A673 (cell line): Measurements from ENCODE around the gene MTFR1L. TPM values are rescaled to one million over a fixed set of nuclear protein-coding genes. Genes with fewer than 3 reads are reported as not detected.
A peak's percentile ranks its signal among the peaks of the same experiment; 100 is the strongest.

ENCODE experiments used
- BruUV-seq: library from RNA; stranded (reverse); fragments of 400-500 nt; replicated peaks from 2 replicates; lab custom pipeline; 2021; lab: Mats Ljungman, UMichigan
- CTCF ChIA-PET: fragments of 300-600 bp; sonication (Branson Sonifier 250); formaldehyde crosslinking; loops from one replicate; lab custom pipeline; 2022; ENCODE audit warnings: antibody characterized with exemption; lab: Charles Lee
- POLR2A ChIA-PET: fragments of 300-600 bp; sonication (Branson Sonifier 250); formaldehyde crosslinking; loops from one replicate; lab custom pipeline; 2022; ENCODE audit warnings: antibody characterized with exemption; ENCODE audit not compliant: low non-redundant PET; lab: Charles Lee
- DNase-seq: peaks from one replicate; pipeline ENCODE4 v3.0.0-alpha.2; 2015; ENCODE audit warnings: low spot score
- H3K27ac ChIP-seq: fragments of 200-600 bp; sonication (generic); 2 replicates; pipeline ENCODE4 v1.5.1; 2016; ENCODE audit warnings: mixed run types, low read depth, mild to moderate bottlenecking, mixed read lengths, antibody characterized with exemption, low read length; ENCODE audit not compliant: poor library complexity, severe bottlenecking
- H3K27me3 ChIP-seq: fragments of 200-600 bp; sonication (generic); replicated peaks from 2 replicates; pipeline ENCODE4 v1.6.1; 2017; ENCODE audit warnings: mixed run types, low read depth, mild to moderate bottlenecking, mixed read lengths, antibody characterized with exemption, low read length; ENCODE audit not compliant: insufficient read depth, poor library complexity
- H3K36me3 ChIP-seq: fragments of 200-600 bp; sonication (generic); 2 replicates; pipeline ENCODE4 v1.6.1; 2016; ENCODE audit warnings: mixed run types, mild to moderate bottlenecking, mixed read lengths, antibody characterized with exemption, low read length; ENCODE audit not compliant: insufficient read depth, poor library complexity, severe bottlenecking
- H3K4me1 ChIP-seq: fragments of 200-600 bp; sonication (generic); 2 replicates; pipeline ENCODE4 v1.6.1; 2017; ENCODE audit warnings: mixed run types, mild to moderate bottlenecking, mixed read lengths, antibody characterized with exemption, low read length; ENCODE audit not compliant: insufficient read depth, poor library complexity, severe bottlenecking
- H3K4me3 ChIP-seq: fragments of 200-600 bp; sonication (generic); 2 replicates; pipeline ENCODE4 v1.5.1; 2016; ENCODE audit warnings: low read depth, mixed run types, mild to moderate bottlenecking, mixed read lengths, low read length; ENCODE audit not compliant: poor library complexity, severe bottlenecking
- H3K9me3 ChIP-seq: fragments of 200-600 bp; sonication (generic); 2 replicates; pipeline ENCODE4 v1.6.1; 2016; ENCODE audit warnings: mixed run types, low read depth, mild to moderate bottlenecking, mixed read lengths, antibody characterized with exemption, low read length; ENCODE audit not compliant: poor library complexity, severe bottlenecking
- EZH2 ChIP-seq: fragments of 200-600 bp; sonication (generic); IDR thresholded peaks from 2 replicates; pipeline ENCODE4 v1.6.1; 2017; ENCODE audit warnings: borderline replicate concordance, low read depth, mild to moderate bottlenecking, mixed read lengths, antibody characterized with exemption, low read length; ENCODE audit not compliant: poor library complexity, severe bottlenecking
- intact Hi-C: fragments of 100-400 bp; cut with micrococcal nuclease; formaldehyde crosslinking; loops from one replicate; pipeline ENCODE4 v1.10.0; 2022; ENCODE audit not compliant: unreplicated experiment
- total RNA-seq: library from RNA; stranded (reverse); gene quantifications from 2 replicates; pipeline ENCODE4 v1.2.3, GENCODE V29; 2021
- TF ChIP-seq, protein P1 (sequence below): fragments of 300-800, 200-600 bp; sonication (generic); conservative IDR thresholded peaks from 2 replicates; pipeline ENCODE4 v1.5.1; 2017; ENCODE audit warnings: low read depth, mild to moderate bottlenecking, antibody characterized with exemption, low read length, moderate library complexity, mixed read lengths

The MTFR1L gene
- total RNA-seq, 1 experiment from 2014 or later: 45.0 TPM

DNA sequence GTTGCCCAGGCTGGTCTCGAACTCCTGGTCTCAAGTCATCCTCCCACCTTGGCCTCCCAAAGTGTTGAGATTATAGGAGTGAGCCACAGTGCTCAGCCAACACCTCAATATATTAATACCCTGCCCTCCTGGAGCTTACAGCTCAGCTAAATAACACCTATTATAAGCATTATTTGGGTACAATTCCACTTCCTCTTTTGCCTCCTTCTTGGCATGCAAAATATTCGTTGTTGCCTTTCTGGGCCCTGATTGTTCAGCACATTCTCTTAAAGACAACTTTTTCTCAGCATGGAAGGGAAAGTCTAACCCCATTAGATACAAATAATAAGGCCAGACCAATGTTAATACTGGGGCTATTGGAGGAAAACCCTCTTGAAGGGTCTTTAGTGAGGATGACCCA is 53.0 kb downstream of the MTFR1L start:
- no peak for TF ChIP-seq EZH2
- no peak for DNase-seq
- Histone ChIP-seq H3K27me3 (no peaks in the 10 kb centered on the region), H3K4me3 (no peak overlapping the region), H3K27ac (no peak overlapping the region), H3K4me1 (peaks cover 7% of the 10 kb centered on the region), H3K36me3 (no peaks in the 10 kb centered on the region), H3K9me3 (no peaks in the 10 kb centered on the region)
- ChIA-PET POLR2A (no interaction called here), CTCF (no interaction called here)
- intact Hi-C loops: no loop called here
- no TSS peak for BruUV-seq

- Histone ChIP-seq H3K27ac (no peak overlapping the region), H3K27me3 (no peaks in the 10 kb centered on the region), H3K4me1 (peaks cover 7% of the 10 kb centered on the region), H3K9me3 (no peaks in the 10 kb centered on the region), H3K36me3 (no peaks in the 10 kb centered on the region), H3K4me3 (no peak overlapping the region)
- intact Hi-C loops: no loop called here
- no TSS peak for BruUV-seq
- DNase-seq: no peak
- TF ChIP-seq EZH2: no peak
- TF ChIP-seq, protein P1, sequence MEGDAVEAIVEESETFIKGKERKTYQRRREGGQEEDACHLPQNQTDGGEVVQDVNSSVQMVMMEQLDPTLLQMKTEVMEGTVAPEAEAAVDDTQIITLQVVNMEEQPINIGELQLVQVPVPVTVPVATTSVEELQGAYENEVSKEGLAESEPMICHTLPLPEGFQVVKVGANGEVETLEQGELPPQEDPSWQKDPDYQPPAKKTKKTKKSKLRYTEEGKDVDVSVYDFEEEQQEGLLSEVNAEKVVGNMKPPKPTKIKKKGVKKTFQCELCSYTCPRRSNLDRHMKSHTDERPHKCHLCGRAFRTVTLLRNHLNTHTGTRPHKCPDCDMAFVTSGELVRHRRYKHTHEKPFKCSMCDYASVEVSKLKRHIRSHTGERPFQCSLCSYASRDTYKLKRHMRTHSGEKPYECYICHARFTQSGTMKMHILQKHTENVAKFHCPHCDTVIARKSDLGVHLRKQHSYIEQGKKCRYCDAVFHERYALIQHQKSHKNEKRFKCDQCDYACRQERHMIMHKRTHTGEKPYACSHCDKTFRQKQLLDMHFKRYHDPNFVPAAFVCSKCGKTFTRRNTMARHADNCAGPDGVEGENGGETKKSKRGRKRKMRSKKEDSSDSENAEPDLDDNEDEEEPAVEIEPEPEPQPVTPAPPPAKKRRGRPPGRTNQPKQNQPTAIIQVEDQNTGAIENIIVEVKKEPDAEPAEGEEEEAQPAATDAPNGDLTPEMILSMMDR: no peak
- ChIA-PET POLR2A (no interaction called here), CTCF (no interaction called here)
These were observed 53.4 kb downstream of the MTFR1L start for GRCh38 chr1:25873120-25873519.

DNA sequence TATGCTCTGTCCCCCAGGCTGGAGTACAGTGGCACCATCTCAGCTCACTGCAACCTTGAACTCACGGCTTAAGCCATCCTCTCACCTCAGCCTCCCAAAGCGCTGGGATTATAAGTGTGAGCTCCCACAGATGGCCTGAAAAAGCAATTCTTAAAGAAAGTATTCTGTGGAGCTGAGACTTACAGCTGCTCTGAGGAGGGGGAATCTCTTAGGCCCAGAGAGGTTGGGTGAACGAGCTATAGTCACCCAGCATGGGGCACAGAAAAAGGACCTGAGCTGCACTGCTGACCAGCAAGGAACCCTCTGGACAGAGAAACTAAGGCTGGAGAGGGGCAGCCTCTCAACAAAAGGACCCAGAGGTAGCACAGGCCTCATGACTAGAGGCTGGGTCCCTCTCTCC is 54.5 kb downstream of the MTFR1L start:
- DNase-seq: no peak
- H3K27ac ChIP-seq: no peak overlapping the region
- CTCF ChIA-PET: no interaction called here
- H3K9me3 ChIP-seq: no peaks in the 10 kb centered on the region
- TF ChIP-seq EZH2: no peak
- TF ChIP-seq, protein P1: no peak
- peaks cover 7% of the 10 kb centered on the region for H3K4me1 ChIP-seq
- no peak overlapping the region for H3K4me3 ChIP-seq
- POLR2A ChIA-PET: no interaction called here
- no peaks in the 10 kb centered on the region for H3K27me3 ChIP-seq
- intact Hi-C loops: no loop called here
- H3K36me3 ChIP-seq: no peaks in the 10 kb centered on the region
- BruUV-seq: no TSS peak

DNA sequence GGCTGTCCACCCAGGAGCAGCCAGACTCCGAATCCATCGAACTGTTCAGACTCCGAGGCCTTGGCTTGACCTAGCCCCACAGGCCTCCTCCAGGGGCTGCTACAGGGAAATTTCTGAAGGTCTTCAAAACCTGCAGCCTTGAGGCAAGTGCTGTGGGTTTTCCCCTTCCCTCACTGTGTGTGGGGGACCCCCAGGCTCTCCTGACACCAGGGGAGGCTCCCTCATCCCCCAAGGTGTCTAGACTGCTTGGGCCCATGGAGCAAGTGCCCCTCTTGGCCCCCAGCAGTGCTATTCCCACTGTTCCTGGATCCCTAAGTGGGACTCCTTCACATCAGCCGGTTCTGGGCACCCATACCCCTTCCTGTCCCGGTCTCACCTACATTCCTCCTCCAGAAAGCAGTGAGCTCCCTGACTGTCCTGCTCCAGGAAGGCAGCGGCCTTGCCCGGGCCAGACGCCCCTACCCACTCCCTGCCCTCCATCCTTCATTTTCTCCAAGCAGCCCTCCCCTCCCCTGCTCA is 54.9 kb downstream of the MTFR1L start:
- ChIA-PET CTCF (no interaction called here), POLR2A (interaction anchor here (0.6 kb wide), 1 partner anchor 55 kb away, joined by 3 read pairs; the partner anchor contains the start of gene MTFR1L)
- Histone ChIP-seq H3K9me3 (no peaks in the 10 kb centered on the region), H3K27me3 (no peaks in the 10 kb centered on the region), H3K4me1 (peaks cover 7% of the 10 kb centered on the region), H3K4me3 (peak overlapping the region; percentile 54), H3K36me3 (no peaks in the 10 kb centered on the region), H3K27ac (no peak overlapping the region)
- BruUV-seq: no TSS peak
- no peak for DNase-seq
- intact Hi-C loops: no loop called here
- TF ChIP-seq EZH2: no peak
- TF ChIP-seq, protein P1: no peak
